ENCODE results near the gene EXOSC2. TPM values are rescaled to one million over a fixed set of nuclear protein-coding genes. Genes with fewer than 3 reads are reported as not detected.
A peak's percentile ranks its signal among the peaks of the same experiment; 100 is the strongest.

The EXOSC2 gene
- total RNA-seq = 10 to 100 TPM in 3 of 4 donors, 1 to 10 TPM in 1; 2.2 to 17.1 (median 15.8) TPM

- DNase-seq = peak; percentile 99
- intact Hi-C loops (cut with DNase I; ENCODE audit: low total_unique reads) (no loop called here), in situ Hi-C loops (cut with MboI; ENCODE audit: low pct_ligation_motif_present in 1 of 4, low pct_unique_long_range_greater_than_20kb in 1 of 4, low sequenced_read_pairs in 3 of 4) (no loop called here)
- Histone ChIP-seq H3K4me1 (peaks cover 2 to 31% (median 25%) of the 10 kb centered on the region in 4 donors), H3K27ac (peak within 1 kb of the TSS; percentile 63 to 79 (median 70)), H3K9me3 (no peaks in the 10 kb centered on the region), H3K4me3 (peak within 1 kb of the TSS; percentile 51 to 93 (median 77)), H3K27me3 (no peaks in the 10 kb centered on the region), H3K36me3 (peaks cover 0 to 9% (median 4%) of the 10 kb centered on the region in 4 donors)
- 0% methylated on average over 2 to 39 of the region's 40 CpGs for whole genome bisulfite sequencing, 2 donors (ENCODE audit: low coverage in 1 of 2)
- peak; percentile 74 for TF ChIP-seq POLR2A (IDR thresholded peaks at IDR 0.05)
- TF ChIP-seq CTCF (IDR thresholded peaks at IDR 0.05) = no peak
- peak; percentile 49 to 91 (median 82) for TF ChIP-seq POLR2AphosphoS5 (IDR thresholded peaks at IDR 0.05)
- TF ChIP-seq EP300 (IDR thresholded peaks at IDR 0.05; ENCODE audit: low read depth) = no peak
Measured at GRCh38 chr9:130693426-130694191, at the start of gene EXOSC2. TSS of gene EXOSC2 (plus strand) at chr9:130693780. CDS start at chr9:130693792, 12 bp downstream.

- Histone ChIP-seq H3K4me3 (no peak overlapping the region), H3K27ac (no peak overlapping the region), H3K4me1 (no peaks in the 10 kb centered on the region), H3K36me3 (no peaks in the 10 kb centered on the region), H3K9me3 (no peaks in the 10 kb centered on the region), H3K27me3 (peaks cover 75% of the 10 kb centered on the region)
- WGBS, 2 donors (ENCODE audit: low coverage in 1 of 2) = 67 to 84% methylated on average over 1 to 15 of the region's 15 CpGs
- DNase-seq = no peak
- TF ChIP-seq POLR2A (IDR thresholded peaks at IDR 0.05) (no peak), POLR2AphosphoS5 (IDR thresholded peaks at IDR 0.05) (no peak), EP300 (IDR thresholded peaks at IDR 0.05; ENCODE audit: low read depth) (no peak), CTCF (IDR thresholded peaks at IDR 0.05) (no peak)
- in situ Hi-C loops (cut with MboI; ENCODE audit: low pct_ligation_motif_present in 1 of 4, low pct_unique_long_range_greater_than_20kb in 1 of 4, low sequenced_read_pairs in 3 of 4) (no loop called here), intact Hi-C loops (cut with DNase I; ENCODE audit: low total_unique reads) (no loop called here)
Measured at GRCh38 chr9:130651221-130651620, 42.4 kb upstream of the EXOSC2 start.

GRCh38 chr9:130651752-130652151 is 41.8 kb upstream of the EXOSC2 start:
- peaks cover 81% of the 10 kb centered on the region for H3K27me3 ChIP-seq
- H3K4me1 ChIP-seq = no peaks in the 10 kb centered on the region
- TF ChIP-seq POLR2A (IDR thresholded peaks at IDR 0.05) (no peak), EP300 (IDR thresholded peaks at IDR 0.05; ENCODE audit: low read depth) (no peak), POLR2AphosphoS5 (IDR thresholded peaks at IDR 0.05) (no peak), CTCF (IDR thresholded peaks at IDR 0.05) (no peak)
- H3K27ac ChIP-seq = no peak overlapping the region
- no peak for DNase-seq
- no peak overlapping the region for H3K4me3 ChIP-seq
- no peaks in the 10 kb centered on the region for H3K36me3 ChIP-seq
- intact Hi-C loops (cut with DNase I; ENCODE audit: low total_unique reads) = no loop called here
- no peaks in the 10 kb centered on the region for H3K9me3 ChIP-seq
- in situ Hi-C loops (cut with MboI; ENCODE audit: low pct_ligation_motif_present in 1 of 4, low pct_unique_long_range_greater_than_20kb in 1 of 4, low sequenced_read_pairs in 3 of 4) = no loop called here
- WGBS, 2 donors (ENCODE audit: low coverage in 1 of 2) = 84 to 91% methylated on average over 15 to 18 of the region's 18 CpGs

- TF ChIP-seq POLR2A (IDR thresholded peaks at IDR 0.05) (no peak), POLR2AphosphoS5 (IDR thresholded peaks at IDR 0.05) (no peak), CTCF (IDR thresholded peaks at IDR 0.05) (no peak), EP300 (IDR thresholded peaks at IDR 0.05; ENCODE audit: low read depth) (no peak)
- intact Hi-C loops (cut with DNase I; ENCODE audit: low total_unique reads) = no loop called here
- Histone ChIP-seq H3K27ac (no peak overlapping the region), H3K4me3 (no peak overlapping the region), H3K36me3 (no peaks in the 10 kb centered on the region), H3K4me1 (peaks cover 0 to 5% (median 3%) of the 10 kb centered on the region in 4 donors), H3K9me3 (no peaks in the 10 kb centered on the region), H3K27me3 (peaks cover 91% of the 10 kb centered on the region)
- DNase-seq = no peak
- WGBS, 2 donors (ENCODE audit: low coverage in 1 of 2) = 76% methylated on average over 6 of the region's 6 CpGs; no CpG with 5 or more reads in 1 of the 2 donors
- in situ Hi-C loops (cut with MboI; ENCODE audit: low pct_ligation_motif_present in 1 of 4, low pct_unique_long_range_greater_than_20kb in 1 of 4, low sequenced_read_pairs in 3 of 4) = no loop called here
Measured at GRCh38 chr9:130654879-130655278, 38.7 kb upstream of the EXOSC2 start.
